Stimulated activated CD4-positive, alpha-beta T cell treated with anti-CD3 and anti-CD28 coated beads, Interleukin-4, amount 100 ng/mL, for 48 hours (primary cell): ENCODE data around the gene BAZ2B.

Source experiments
- DNase-seq, 2 donors: peaks; one replicate each; pipeline ENCODE4 v3.0.0-alpha.2; 2020; ENCODE audit warnings: low read depth in 2 of 2

The BAZ2B gene

DNA sequence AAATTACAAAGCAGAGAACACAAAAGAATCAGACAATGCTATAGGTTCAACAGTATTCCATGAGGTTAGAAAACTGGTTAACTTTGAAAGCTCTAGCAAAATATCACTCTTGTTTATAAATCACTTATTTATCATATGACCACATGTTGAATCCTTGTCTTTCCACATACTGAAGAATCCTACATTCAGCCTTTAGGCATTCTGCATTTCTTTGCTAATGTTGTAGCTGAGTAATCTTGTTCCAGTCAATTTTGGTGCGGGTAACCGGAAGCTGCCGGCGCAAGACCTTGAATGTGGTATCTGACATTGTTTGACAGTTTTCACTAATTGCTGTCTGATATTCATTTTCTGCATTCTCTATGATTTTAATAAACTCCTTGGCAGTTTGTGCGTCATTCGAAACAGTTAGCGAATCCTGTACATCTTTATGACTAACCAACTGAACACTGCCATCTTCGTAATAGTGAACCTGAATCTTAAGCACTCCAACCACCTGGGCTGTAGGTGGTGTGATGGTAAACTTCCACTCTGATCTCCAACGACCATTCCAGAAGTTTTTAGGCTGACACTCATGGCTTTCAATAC is 154.1 kb downstream of the BAZ2B start:
- no peak for DNase-seq

DNA sequence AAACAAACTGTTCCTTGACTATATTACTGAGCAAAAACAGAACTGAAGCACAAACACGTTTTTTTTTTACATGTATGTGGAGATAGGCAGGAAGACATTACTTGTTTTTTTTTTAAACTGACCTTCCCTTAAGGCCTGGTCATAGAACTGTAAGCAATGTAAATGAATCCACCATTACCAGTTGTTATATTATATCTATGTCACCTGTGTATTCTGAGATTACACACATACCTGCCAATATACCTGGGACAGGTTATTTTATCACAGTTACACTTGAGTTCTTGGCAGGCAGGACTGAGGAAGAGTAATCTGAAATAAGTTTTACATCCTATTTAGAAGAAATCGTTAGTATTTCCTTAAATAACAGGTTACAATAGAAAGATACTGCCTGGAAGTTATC is 155.3 kb downstream of the BAZ2B start:
- no peak for DNase-seq

DNA sequence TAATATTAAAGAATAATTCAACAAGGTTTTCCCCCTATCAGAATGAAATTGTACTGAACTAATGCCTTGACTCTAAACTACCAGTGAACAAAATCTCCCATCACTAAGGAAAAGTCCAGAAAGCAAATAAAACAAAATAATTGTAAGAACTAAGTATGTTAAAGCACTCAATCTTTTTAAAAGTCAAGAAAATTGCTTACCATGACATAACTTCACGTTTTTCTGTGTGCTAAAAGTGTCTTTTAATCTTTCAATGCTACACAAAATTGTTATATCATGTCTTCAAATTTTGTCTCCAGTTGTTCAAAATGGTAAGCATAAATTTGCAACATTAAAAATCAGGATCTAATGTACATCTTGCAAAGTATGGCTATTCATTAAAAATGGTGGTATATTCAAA is 156.1 kb downstream of the BAZ2B start:
- no peak for DNase-seq

DNA sequence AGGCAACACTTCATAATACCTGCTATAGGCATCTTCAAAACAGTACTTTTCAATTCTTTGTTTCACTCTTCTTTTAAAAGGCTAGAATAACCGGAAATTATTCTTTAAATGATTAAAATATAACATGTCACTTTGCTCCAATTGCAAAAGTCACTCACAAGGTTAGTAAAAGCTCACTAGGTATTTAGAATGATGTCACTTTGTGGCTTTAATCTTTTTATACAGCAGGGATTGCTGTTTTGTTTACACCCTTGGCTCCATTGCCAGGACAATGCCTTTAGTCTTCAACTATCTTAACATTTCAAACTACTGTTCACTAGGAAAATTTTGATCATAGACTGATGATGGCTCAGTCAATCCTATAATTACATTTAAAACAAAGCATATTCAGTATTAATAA is 157.1 kb downstream of the BAZ2B start:
- no peak for DNase-seq

DNA sequence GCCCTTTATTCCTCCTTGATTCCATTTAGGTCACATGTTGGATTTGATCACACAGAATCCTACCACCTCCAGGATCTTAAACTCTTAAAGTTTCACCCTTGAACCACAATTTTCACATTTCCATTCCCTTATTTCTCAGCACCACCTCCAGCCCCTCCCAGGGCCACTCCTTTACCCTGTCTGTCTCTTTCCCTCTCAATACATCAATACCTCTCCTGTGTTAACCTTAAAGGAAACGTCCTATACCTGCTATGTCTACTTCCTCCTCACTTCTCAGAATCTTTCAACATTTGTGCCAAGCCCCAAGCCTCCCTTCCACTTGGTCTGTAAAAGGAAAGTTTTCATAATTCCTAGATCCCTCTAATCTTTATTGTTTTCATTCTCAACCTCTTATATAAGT is 158.8 kb downstream of the BAZ2B start:
- DNase-seq = no peak

DNA sequence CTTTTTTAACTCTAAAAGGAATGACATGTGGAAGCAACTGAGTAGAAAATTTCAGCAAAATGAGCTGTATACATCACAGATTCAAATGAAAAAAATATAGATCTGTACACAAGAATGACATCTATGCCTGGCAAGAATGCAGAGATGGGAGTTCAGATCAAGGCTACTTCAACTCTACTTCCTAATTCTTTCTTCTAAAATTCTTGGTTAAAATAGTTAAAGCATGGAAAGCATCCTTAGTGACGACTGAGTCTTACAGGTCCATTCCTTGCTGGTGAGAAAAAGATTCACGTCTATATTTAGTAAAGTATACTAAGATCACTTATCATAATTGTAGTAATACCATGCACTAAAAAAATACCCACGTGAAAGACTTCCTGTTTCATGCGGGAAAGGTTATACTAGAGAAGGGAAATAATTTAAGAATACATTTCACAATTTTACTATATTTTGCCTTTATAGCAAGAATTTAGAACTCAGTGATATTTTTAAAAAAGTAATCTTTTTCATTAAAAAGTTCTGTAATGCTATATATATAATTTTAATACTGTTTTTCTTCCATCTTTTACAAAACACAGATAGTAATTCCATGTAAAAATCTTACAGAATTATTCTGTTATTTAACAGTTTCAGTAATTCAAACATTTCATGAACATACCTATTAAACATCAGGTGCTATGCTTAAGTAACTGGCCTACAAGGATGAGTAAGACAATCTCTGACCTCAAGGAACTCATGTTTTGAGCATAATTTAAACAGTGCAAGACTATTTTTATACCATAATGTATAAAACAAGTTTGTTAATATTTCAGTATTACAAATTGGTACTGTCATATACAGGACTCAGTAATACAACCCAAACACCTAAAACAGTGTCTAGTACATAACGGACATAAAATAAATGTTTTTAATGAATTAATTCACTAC is 159.6 kb downstream of the BAZ2B start:
- no peak for DNase-seq

DNA sequence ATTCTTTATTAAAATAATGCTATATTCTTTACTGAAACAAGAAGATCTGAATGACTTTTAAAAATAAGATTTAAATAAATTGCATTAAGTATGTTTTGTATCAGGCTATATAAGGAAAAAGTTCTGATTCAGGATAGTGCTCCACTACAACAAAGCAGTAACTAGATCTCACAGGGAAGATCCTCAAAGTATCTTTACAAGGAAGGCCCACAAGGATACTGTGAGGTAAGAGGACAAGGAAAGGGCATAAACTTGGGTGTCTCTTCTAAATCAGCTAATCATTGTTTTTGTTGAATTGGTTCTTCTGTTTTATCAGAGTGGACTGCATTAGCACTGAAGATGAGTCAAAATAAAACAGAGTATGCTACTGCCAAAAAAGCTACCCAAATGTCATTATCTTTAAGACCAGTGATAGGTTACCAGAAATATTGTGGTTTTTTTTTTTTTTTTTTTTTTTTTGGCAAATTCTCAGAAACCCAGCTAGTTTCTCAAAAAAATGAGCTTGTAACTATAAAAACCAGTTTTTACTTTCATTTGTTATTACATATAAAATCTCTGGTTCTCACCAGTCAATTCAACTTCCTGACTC is 160.9 kb downstream of the BAZ2B start:
- DNase-seq = no peak

DNA sequence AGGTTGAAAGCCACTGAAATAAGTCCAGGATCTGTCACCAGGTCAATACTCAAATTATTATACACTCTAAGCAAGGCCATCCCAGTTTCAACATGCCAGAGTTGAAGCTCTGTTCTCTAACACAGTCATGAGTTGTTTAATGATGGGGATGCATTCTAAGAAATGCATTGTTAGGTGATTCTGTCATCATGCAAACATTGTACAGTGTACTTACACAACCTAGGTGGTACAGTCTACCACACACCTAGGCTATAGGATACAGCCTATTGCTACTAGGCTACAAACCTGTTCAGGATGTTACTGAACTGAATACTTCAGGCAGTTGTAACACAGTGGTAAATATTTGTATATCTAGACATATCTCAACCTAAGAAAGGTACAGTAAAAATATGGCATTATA is 162.2 kb downstream of the BAZ2B start:
- no peak for DNase-seq

DNA sequence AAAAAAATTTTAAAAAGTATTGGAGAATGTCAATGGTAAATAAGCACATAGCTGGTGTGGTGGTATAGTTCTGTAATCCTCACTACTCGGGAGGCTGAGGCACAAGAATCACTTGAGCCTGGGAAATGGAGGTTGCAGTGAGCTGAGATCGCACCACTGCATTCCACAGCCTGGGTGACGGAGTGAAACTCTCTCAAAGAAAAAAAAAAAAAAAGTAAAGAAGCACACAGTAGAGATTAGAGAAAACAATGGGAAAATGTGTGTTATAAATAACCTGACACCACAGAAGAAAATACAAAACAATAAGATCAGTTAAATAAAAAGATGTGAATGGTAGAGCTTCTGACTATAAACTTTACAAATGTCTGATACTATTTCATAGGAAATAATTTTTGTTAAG is 166.2 kb downstream of the BAZ2B start:
- DNase-seq = no peak

DNA sequence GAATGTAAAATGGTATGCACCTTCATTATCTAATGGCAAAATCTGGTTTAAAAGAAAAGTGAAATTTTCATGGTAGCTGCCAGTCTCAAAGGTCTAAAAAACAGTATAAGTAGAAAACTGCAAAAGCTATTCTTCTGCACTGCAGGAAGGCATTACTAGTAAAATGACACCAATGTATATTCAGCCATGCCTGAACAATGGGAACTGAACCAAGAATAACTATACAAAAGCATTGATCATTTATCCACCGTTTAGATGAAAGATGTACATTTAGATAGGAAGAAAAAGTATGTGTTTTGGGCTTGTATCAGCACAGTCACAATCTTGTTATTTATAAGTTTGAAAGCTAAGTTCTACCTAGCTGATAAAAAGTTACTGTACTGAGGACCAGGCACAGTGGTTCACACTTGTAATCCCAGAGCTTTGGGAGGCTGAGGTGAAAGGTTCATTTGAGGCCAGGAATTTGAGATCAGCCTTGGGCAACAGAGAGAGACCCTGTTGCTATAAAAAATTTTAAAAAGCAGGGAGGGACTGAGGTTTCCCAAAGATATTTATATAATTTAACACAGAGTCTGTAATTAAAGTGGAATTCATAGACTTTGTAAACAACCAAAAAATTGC is 166.7 kb downstream of the BAZ2B start:
- DNase-seq = no peak

DNA sequence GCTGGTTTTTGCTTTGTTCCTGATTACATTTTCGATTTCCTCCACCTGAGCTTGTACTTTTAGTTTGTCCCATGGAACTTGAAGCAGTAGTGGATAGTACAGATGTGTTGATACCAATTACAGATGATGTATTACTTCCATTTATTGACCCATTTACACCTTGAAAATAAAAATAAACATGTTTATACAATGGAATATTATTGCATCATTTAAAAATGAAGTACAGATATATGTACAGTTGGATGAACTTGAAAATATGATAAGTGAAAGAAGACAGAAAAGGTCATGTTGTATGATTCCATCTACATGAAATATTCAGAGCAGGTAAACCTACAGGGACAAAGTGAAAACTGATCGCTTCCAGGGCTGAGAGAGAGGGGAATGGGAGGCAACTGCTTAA is 169.5 kb downstream of the BAZ2B start:
- no peak for DNase-seq

DNA sequence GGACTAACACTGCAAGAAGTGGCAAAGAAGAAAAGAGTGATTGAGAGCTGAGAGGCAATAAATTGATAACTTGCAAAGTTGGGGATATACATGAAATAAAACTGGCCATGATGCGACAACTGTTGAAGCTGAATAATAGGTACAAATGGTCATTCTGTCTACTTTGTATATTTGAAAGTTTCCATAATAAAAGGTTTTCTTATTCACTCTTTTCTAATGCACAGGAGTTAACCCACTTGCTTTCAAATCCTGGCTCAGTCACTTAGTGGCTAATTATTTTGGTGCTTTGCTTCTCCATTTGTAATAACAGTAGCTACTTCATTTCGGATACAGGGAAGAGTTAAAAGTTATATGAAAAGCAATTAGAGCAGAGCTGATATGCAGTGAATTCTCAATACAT is 170.1 kb downstream of the BAZ2B start:
- no peak for DNase-seq

DNA sequence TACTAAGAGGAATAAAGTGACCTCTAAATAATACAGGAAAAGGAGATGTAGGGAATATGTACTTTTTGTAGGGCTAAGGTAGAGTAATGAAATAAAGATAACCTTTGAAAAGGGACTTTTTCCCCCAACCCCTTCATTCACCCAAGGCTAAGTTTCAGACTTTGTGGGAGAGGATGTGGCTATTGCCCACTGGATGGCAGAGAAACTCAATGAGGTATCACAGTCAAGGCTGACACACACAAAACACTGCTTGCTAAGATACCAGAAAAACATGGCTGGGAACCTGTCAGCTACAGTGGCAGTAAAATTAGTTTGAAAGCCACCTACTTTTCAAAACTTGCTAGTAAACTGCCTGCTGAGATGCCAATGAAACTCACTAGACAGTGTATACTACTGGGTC is 171.0 kb downstream of the BAZ2B start:
- DNase-seq = no peak

DNA sequence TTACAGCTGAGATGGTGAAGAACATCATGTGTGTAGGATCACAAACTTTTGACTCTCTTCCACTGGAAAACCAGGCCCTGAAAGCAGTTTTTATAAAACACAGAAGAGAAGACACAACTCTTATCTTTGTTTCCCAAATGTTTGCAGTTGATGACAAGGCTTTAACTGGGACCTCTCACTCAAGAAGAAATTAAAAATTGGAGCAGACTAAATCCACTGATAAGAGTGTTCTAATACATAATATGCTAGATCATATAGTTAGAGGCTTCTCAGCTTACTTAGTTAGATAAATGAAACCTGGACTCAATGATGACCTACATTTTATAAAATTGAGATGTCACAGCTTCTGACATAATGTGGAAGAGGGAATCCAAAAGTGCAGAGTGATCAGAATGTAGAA is 171.6 kb downstream of the BAZ2B start:
- no peak for DNase-seq

DNA sequence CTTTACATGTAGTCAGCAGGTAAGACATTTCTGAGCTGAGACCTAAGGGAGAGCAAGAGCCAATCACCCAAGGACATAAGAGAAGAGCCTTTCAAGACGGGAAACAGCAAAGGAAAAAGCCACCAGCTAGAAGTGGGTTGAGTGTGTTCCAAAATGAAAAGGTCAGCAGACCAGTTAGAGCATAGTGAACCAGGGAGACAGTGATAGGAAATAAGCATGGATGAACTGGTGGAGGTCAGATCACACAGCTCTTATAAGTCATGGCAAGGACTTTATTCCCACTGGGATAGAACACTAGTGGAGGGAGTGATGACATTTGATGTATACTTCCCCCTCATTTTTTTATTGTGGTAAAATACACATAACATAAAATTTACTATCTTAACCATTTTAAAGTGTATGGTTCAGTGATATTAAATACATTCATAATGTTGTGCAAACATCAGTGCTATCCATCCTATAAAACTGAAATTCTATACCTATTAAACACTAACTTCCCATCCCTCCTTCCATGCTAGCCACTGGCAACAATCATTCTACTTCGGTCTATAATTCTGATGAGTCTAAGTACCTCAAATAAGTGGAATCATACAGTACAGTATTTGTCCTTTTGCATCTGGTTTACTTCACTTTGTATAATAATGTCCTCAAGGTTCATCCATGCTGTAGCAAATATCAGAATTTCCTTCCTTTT is 174.0 kb downstream of the BAZ2B start:
- no peak for DNase-seq

DNA sequence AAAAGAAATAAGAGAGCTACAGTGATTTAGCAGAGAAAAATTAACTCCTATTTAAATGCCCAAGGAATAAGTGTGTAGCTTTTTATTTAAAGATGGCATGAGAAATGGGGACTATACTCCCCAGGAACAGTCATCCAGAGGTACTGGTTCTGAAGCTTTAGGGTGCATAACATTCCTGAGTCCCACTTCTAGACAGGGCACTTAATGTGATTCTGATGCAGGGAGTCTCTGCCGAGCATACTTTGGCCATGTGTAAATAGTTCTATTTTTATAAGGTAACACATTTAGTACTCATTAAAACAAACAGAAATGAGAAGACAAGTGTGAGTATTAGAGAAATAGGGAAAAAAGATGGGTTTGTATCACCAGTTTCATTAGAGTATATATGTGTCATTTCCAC is 175.2 kb downstream of the BAZ2B start:
- no peak for DNase-seq

DNA sequence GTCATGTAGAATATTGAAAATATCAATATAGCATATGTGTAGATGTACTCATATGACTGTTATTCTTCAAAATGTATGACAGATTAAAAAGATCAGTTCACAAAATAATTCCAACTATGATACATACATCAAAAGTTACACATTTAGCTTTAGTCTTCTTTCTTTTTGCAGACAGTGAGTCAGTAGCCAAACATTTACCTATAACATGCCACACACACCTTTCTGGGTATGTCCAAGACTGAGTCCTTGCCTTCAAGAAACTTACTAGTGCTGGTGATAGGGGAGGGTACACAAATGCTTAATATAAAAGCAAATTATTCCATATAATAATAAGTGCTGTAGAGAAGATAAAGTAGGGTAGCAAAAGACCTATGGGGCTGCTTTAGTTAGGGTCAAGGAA is 176.9 kb downstream of the BAZ2B start:
- DNase-seq = no peak

DNA sequence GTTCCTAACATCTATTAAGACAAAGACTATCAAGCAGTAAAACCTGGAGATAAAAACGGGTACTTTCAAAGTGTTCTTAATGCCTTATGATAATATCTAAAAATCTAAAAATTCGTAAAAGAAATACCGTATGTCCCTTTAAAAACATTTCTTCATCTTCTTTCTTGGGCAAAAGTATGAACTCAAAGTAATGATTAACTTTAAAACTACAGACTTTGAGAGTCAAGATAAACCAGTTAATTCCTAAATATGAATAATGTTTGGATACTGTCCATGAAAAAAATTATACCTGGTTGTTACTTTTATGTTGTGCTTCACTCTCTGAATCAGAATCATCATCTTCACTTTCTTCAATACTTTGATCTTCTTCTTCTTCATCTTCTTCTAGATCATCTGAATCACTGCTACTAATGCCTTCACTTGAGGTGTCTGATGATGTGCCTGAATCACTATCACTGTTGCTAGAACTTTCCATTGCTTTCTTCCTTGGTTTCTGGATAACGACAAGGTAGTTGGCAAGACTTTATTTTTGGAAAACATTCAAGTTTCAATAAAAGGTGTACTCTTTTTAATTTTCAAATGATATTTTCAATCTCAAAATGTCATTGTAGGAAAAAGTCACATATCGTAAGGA is 177.5 kb downstream of the BAZ2B start:
- no peak for DNase-seq

DNA sequence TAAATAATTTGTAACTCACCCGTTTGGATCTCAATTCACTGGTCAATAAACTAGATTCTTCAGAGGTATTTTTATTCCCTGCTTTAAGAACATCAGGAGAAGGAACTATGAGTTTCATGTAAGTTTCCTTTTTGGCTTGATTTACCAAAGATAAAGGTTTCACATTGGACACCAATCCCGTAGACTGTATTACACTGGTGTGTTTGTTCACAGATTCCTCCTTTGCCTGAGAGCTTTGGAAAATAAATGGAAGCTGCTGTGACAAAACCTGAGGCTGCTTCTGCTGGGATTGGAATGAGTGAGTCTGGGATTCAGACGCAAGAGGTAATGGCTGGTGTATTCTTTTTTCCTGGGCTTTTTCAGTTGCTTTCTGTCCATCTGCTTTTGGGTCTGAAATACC is 178.1 kb downstream of the BAZ2B start:
- no peak for DNase-seq

DNA sequence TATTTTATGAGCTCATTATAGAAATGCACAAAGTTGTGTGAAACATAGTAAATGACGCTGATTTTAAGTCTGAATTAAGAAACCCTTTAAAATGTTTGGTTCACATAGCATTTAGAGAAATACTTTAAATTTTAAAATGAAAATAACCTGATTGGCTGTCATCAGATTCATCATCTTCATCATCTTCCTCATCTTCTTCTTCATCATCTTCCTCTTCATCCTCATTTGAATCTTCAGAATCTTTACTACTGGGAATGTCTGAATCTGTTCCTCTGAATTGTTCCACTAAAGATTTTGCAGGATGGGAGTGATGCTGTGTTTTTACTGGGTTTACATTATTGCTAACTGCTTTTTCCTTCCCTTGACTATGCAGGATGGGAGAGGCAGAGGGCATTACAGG is 183.7 kb downstream of the BAZ2B start:
- DNase-seq = no peak

DNA sequence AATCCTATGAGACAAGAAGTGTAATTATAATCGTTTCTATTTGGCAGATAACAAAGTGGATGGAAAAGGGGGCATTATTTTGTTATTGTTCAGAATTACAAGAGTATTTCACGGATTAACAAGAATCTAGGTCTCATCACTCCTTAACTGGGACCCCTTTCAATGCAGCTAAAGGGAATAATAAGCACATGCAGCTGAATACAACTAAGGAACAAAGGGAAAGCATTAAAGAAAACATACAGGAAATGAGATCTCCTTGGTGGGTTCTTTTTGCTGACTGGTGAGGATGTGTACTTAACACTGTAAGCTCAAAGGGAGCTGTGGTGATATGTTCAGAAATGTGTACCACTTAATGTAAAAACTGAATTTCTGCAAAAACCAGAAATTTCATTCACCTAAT is 189.3 kb downstream of the BAZ2B start:
- no peak for DNase-seq

DNA sequence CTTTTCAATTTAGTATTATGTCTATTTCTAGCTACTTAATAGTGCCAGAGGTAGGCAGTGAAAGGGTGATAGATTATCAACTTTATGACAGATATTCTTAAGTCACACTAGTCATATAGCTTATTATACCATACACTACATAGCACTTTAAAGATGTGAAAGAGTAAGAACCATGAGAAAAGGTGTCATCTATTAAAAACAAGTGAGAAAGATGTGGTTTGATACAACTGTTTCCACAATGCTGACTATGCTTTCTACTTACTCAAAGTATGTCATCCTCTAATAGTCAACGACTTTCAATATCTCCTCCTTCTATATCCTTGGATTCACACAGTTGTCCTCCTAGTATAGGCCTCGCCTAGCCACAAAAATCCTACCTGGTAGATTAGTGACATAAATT is 196.9 kb downstream of the BAZ2B start:
- no peak for DNase-seq
